ENCODE measurements around the gene GPATCH2L. TPM values are rescaled to one million over a fixed set of nuclear protein-coding genes. Genes with fewer than 3 reads are reported as not detected.

The GPATCH2L gene
- polyA plus RNA-seq, 3 donors: 10.6 to 28.3 (median 13.8) TPM

GRCh38 chr14:76152333-76152681 lies 585 bp downstream of the GPATCH2L start:
- Mint-ChIP-seq H3K27ac (peak overlapping the region; percentile 99 to 100 (median 99)), H3K27me3 (ENCODE audit: low read depth in 3 of 3) (peaks cover 2 to 16% (median 8%) of the 10 kb centered on the region in 3 donors), H3K4me3 (peak overlapping the region; percentile 97 to 98), H3K4me1 (peaks cover 55% of the 10 kb centered on the region), H3K36me3 (peaks cover 22 to 25% of the 10 kb centered on the region in 2 donors), H3K9me3 (peaks cover 0 to 14% (median 4%) of the 10 kb centered on the region in 7 donors)
- Histone ChIP-seq H3K79me2 (ENCODE audit: insufficient read depth, low read length) (peaks cover 48% of the 10 kb centered on the region), H3K4me3 (replicated peaks in 1 of 3; ENCODE audit: low read depth in 2 of 3, low read length in 3 of 3) (peak overlapping the region; percentile 82 to 86 (median 85)), H2AFZ (ENCODE audit: insufficient read depth, low read depth, low read length, poor library complexity, severe bottlenecking) (peak overlapping the region; percentile 70), H3K27me3 (ENCODE audit: control insufficient read depth in 2 of 2, insufficient read depth in 2 of 2, low read length in 2 of 2) (peaks cover 0 to 13% of the 10 kb centered on the region in 2 donors), H3K27ac (ENCODE audit: low read depth in 1 of 2, low read length in 2 of 2) (peak overlapping the region; percentile 94 to 99), H3K4me2 (replicated peaks; ENCODE audit: extremely low read depth, low read length, poor library complexity, severe bottlenecking) (peak overlapping the region; percentile 75), H3K36me3 (replicated peaks in 1 of 2; ENCODE audit: control insufficient read depth in 1 of 2, insufficient read depth in 2 of 2, low read length in 2 of 2) (peaks cover 17 to 32% of the 10 kb centered on the region in 2 donors), H4K20me1 (ENCODE audit: insufficient read depth, low read length) (peaks cover 48% of the 10 kb centered on the region), H3K9ac (ENCODE audit: insufficient read depth, low read length, poor library complexity, severe bottlenecking) (peak overlapping the region; percentile 100), H3K4me1 (ENCODE audit: control insufficient read depth in 1 of 2, insufficient read depth in 2 of 2, low read length in 2 of 2) (peaks cover 45 to 55% of the 10 kb centered on the region in 2 donors), H3K9me3 (replicated peaks in 1 of 2; ENCODE audit: control insufficient read depth in 1 of 2, insufficient read depth in 1 of 2, low read length in 2 of 2) (no peaks in the 10 kb centered on the region)
- WGBS (ENCODE audit: insufficient coverage): 0% methylated on average over 15 of the region's 17 CpGs
- peak; percentile 85 to 97 (median 93) for DNase-seq
- no peak for TF ChIP-seq CTCF (IDR thresholded peaks at IDR 0.05)
- intact Hi-C loops (cut with micrococcal nuclease): loop anchor here in 1 of 2 donors (5.0 kb wide), 1 partner anchor 170 kb away; the partner anchor contains the start of gene TGFB3

GRCh38 chr14:76153919-76154318 lies 2.2 kb downstream of the GPATCH2L start:
- H4K20me1 ChIP-seq (ENCODE audit: insufficient read depth, low read length): peaks cover 64% of the 10 kb centered on the region

More at GRCh38 chr14:76153919-76154318, 2.2 kb downstream of the GPATCH2L start:
- Histone ChIP-seq H3K36me3 (replicated peaks in 1 of 2; ENCODE audit: control insufficient read depth in 1 of 2, insufficient read depth in 2 of 2, low read length in 2 of 2) (peaks cover 26 to 47% of the 10 kb centered on the region in 2 donors), H3K4me3 (replicated peaks in 1 of 3; ENCODE audit: low read depth in 2 of 3, low read length in 3 of 3) (no peak overlapping the region), H3K9ac (ENCODE audit: insufficient read depth, low read length, poor library complexity, severe bottlenecking) (no peak overlapping the region), H3K4me2 (replicated peaks; ENCODE audit: extremely low read depth, low read length, poor library complexity, severe bottlenecking) (peak overlapping the region; percentile 2), H3K9me3 (replicated peaks in 1 of 2; ENCODE audit: control insufficient read depth in 1 of 2, insufficient read depth in 1 of 2, low read length in 2 of 2) (no peaks in the 10 kb centered on the region), H3K27ac (ENCODE audit: low read depth in 1 of 2, low read length in 2 of 2) (peak overlapping the region in 1 of 2 donors; percentile 99), H3K27me3 (ENCODE audit: control insufficient read depth in 2 of 2, insufficient read depth in 2 of 2, low read length in 2 of 2) (peaks cover 0 to 4% of the 10 kb centered on the region in 2 donors), H2AFZ (ENCODE audit: insufficient read depth, low read depth, low read length, poor library complexity, severe bottlenecking) (no peak overlapping the region), H3K4me1 (ENCODE audit: control insufficient read depth in 1 of 2, insufficient read depth in 2 of 2, low read length in 2 of 2) (peaks cover 45 to 60% of the 10 kb centered on the region in 2 donors), H3K79me2 (ENCODE audit: insufficient read depth, low read length) (peaks cover 64% of the 10 kb centered on the region)
- peaks cover 2 to 12% (median 3%) of the 10 kb centered on the region in 3 donors for H3K27me3 Mint-ChIP-seq (ENCODE audit: low read depth in 3 of 3)
- peaks cover 0 to 14% (median 4%) of the 10 kb centered on the region in 7 donors for H3K9me3 Mint-ChIP-seq
- no peak for TF ChIP-seq CTCF (IDR thresholded peaks at IDR 0.05)
- peaks cover 61% of the 10 kb centered on the region for H3K4me1 Mint-ChIP-seq
- peaks cover 34 to 37% of the 10 kb centered on the region in 2 donors for H3K36me3 Mint-ChIP-seq
- intact Hi-C loops (cut with micrococcal nuclease): loop anchor here in 1 of 2 donors (5.0 kb wide), 1 partner anchor 172 kb away; the partner anchor contains the start of gene TGFB3
- no peak for DNase-seq
- peak overlapping the region in 5 of 7 donors; percentile 4 to 70 (median 55) for H3K27ac Mint-ChIP-seq
- H3K4me3 Mint-ChIP-seq: peak overlapping the region in 1 of 2 donors; percentile 29
- no CpG with 5 or more reads among the region's 1 CpG for WGBS (ENCODE audit: insufficient coverage)

All from CD14-positive monocyte (primary cell).